ENCODE results near the gene MAP3K14.
A peak's percentile ranks its signal among the peaks of the same experiment; 100 is the strongest.
"Not testable (repeated sequence)": the region's sequence is repeated elsewhere in the genome, so short reads cannot be mapped to it uniquely, and the experiment has no call there.

The MAP3K14 gene
- total RNA-seq = 63.4 to 89.7 (median 78.3) reads per million in 4 donors

DNA sequence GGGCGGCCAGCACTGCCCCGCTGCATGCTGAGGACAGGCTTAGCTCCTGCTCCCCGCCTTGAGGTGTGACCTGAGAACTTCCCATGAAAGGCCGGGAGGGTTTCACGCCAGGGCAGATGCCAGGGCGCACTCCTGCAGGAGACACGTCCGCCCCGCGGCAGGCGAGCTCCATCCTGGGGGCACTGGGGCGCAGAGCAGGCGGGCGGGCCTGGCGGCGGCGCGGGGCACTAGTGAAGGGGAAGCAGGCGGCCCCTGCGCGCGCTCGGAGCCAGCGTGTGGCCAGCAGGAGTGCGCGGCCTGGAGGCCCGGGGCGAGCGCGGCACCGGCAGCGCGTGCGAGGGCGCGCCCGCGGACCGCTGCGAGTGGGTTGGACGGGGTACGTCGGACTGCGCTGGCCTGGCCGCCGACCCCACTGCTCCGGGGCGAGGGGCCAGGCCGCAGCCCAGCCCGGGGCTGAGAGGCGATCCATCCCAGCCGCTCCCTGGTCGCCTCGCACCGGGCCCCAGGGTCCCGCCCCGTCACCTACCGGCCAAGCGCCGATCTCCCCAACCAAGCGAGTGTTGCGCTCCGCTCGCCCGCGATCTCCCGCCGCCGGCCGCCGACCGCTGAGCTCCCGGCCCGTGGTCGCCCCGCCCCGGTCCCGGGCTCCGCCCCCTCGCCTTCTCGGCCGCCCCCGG is at the start of gene MAP3K14:
TSS of gene MAP3K14 (minus strand) at position 587 of the 677 bp plus-strand sequence. CDS start 26,275 bp downstream, outside the sequence.
- DNase-seq = peak; percentile 40 to 74 (median 57)

DNA sequence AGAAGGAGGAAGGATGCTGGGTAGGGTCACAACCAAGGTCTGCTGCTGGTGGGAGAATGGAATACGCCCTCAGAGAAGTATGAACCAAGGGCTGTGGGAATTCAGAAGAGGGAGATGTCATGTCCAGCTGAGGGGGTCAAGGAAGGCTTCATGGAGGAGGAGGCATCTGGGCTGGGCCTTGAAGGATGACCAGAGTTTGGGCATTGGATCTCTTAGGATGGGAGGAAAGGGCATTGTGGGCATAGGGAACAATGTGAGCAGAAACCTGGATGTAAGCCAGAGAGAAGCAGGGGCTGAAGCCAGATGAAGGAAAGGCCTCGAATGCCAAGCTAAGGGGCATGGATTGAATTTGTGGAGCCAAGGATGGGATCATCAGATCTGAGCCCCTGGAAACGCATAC is 49.2 kb upstream of the MAP3K14 start:
- DNase-seq = no peak

DNA sequence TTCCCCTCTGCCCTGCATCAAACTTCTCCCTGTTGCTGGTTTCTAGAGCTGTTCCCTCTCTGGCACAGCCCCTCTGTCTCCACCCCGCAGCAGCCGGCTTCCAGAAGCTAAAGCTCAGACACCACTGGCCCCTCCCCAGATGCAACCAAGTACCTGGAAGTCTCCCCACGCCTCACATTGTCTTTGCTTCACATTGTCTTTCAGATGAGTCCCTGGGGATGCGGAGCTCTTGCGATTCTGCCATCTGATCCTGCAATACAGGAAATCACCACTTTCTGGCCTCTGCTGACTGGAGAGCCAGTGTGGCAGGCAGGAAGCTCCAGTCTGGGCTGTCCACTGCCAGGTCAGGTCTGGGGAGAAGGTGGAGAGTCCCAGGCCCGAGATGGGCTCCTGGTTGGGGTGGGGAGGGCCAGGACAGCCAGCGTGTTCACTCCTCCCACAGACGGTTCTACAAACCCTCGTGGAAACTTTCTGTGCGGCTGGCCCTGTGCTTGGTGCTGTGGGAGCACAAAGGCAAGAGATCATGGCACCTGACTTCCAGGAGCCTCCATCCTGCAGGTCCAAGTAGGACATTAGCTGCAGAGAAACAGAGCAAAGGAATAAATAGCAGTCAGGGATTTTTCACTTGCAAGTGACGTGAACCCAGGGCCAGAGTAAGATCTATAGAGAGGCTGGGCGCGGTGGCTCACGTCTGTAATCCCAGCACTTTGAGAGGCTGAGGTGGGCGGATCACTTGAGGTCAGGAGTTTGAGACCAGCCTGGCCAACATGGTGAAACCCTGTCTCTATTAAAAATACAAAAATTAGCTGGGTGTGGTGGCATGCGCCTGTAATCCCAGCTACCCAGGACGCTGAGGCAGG is 47.9 kb upstream of the MAP3K14 start:
- no peak for DNase-seq

DNA sequence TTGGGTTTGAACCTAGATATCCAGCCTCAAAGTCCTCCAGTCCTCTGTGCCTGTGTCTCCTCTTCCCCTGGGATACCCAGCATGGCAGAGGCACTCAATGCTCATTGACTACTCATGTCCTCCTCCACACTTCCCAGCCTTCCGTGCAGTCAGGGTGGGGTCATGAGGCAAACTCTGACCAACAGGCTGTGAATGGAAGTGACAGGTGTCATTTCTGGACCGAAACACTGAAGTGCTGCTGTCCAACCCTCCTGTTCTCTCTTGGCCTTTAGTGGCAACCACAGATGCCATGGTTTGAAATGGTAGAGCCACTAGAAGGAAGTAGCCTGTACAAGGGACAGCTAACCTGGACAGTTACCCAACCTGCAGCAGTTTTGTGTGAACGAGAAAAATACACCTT is 46.7 kb upstream of the MAP3K14 start:
- no peak for DNase-seq

DNA sequence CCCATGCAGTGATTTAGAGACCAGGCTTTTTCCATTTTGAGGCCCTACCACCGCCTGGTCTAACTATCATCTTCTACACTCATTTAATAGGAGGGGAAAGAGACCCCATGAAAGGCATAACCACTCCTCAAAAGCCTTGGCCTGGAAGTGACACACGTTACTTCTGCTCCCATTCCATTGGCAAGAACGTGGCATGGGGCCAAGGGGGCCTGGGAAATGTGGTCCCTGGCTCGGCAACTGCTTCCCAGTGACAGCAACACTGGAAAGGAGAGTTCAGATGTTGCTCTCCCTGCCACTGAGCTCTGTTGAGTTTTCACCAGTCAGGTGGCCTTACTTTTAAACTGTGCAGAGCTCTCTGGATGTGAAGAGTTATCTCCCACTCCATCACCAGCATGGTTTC is 45.2 kb upstream of the MAP3K14 start:
- DNase-seq = no peak

DNA sequence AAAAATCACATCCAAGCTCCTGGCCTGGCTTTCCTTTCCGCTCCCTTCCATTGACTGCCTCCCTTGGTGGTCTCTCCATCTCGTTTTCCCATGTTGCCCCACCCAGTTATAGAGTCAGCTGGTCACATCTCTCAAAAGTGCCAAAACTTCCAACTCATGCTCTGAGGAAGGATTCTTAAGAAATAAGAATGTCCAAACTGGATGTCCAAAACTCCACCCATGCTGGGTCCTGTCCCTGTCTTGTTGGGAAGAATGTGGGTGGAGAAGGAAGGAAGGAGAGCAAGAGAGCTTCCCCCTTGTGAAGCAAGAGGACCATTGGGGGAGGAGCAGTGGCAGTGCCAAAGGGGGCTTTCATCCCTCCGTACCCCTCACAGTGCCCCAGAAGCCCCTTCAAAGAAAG is 44.6 kb upstream of the MAP3K14 start:
- DNase-seq = no peak

DNA sequence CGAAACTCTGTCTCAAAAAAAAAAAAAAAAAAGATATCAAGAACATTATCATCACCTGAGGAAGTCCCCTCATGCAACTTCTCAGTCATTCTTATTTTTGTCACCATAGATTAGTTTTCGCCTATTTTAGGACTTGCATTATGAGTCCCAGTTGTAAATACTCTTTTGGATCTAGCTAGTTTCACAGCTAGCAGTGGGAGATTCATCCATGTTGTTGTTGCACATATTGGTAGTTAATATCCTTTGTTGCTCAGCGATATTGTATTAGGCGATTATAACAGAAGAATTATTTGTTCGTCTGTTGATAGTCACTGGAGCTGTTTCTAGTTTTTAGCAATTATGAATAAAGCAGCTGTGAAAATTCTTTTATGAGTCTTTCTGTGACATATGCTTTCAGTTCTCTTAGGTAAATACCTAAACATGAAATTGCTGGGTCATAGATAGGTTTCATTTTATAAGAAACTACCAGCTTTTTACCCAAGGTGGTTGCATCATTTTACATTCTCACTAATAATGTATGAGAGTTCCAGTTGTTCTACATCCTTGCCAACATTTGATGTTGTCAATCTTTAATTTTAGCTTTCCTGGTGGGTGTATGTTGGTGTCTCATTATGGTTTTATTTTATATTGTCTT is 40.7 kb upstream of the MAP3K14 start:
- no peak for DNase-seq

DNA sequence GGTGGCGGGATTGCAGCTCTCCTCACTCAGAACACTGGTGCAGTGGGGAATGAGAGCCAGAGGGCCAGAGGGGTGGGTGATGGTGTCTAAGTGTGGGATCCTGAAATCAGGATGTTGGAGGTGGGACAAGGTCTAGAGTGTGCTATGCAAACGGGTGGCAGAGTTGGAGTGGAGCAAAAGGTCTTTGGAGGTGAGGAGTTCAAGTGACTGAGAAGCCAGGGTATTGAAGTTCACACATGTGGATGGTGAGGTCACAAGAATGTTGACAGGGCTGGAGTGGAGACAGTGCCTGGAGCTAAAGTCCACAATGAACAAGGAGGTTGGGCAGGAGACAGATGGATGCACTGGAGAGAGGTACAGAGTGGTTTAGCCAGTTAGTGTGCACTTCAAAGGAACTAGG is 38.3 kb upstream of the MAP3K14 start:
- no peak for DNase-seq

DNA sequence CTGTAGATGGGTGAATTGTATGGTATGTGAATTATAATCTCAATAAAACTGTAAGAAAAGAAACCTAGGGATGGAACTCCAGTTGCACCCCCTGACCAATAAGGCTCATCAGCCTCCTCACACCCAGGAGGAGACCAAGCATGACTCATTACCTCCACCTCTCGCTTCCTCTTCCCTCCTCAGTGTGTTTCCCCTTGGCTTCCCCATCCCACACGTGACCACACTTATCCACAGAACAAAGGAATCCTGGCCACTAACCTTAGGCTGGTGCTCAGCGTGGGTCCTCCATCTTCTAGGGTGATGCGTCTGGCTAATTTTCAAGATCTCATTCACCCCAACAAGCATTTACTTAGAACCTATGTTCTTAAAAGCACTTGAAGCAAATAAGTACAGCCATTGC is 36.2 kb upstream of the MAP3K14 start:
- peak in 1 of 5 donors; percentile 31 for DNase-seq

DNA sequence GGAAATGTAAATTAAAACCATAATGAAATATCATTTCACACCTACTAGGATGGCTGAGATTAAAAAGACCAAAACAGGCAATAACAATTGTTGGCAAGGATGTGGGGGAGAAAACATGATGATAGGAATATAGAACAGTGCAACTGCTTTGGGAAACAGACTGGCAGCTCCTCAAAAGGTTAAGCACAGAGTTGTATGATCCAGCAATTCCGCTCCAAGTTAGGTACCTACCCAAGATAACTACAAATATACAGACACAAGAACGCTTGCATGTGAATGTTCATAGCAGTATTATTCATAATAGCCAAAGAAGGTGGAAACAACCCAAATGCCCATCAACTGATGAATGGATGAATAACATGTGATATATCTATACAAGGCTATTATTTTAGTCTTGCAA is 35.0 kb upstream of the MAP3K14 start:
- DNase-seq = no peak

DNA sequence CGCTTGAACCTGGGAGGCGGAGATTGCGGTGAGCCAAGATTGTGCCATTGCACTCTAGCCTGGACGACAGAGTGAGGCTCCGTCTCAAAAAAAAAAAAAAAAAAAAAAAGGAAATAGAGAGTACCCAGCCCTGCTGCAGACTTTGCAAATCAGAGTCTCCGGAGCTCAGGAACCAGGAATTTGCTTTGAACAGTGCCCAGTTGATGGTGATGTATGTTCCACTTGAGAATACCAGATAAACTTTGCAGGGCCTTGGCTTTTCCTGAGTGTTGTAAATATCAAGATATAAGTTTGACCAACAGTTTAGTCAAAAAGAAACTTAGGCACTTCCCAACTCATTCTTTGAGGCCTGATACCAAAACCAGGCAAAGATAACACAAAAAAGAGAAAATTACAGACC is 30.6 kb upstream of the MAP3K14 start:
- DNase-seq = no peak

DNA sequence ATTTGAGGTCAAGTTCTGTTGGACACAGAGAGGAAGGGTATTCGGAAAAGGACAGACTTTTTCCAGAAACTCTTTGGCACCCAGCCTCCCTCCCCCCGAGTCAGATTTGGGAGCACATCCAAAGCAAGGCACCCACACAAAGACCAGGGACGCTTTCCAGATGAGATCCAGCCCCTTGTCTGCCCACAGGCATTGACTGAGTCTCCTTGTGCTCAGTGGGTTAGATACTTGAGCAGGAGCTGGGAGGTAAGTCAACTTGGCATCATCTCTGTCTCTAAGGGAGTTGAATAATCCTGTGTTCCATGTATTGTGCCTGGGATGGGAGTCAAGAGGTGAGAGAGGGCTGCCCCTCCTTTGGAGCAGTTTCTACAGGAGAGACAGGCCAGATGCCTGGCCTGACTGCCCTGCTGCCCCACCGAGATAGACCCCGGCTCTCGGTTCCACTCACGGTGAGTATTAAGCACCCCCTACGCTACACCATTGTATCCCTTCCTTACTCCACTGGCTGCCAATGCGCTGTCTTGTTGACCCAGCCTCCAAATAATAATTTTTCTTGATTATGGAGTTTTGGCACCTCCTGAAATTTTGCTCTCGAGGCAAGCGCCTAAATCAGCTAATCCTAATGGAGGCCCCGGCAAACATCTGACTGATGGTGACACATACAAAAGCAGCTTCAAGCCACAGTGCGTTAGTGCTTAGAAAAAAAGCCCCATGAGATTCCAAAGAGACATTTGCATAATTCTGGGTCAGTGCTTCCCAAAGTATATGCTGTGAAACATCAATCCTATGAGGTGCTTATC is 29.6 kb upstream of the MAP3K14 start:
- no peak for DNase-seq

DNA sequence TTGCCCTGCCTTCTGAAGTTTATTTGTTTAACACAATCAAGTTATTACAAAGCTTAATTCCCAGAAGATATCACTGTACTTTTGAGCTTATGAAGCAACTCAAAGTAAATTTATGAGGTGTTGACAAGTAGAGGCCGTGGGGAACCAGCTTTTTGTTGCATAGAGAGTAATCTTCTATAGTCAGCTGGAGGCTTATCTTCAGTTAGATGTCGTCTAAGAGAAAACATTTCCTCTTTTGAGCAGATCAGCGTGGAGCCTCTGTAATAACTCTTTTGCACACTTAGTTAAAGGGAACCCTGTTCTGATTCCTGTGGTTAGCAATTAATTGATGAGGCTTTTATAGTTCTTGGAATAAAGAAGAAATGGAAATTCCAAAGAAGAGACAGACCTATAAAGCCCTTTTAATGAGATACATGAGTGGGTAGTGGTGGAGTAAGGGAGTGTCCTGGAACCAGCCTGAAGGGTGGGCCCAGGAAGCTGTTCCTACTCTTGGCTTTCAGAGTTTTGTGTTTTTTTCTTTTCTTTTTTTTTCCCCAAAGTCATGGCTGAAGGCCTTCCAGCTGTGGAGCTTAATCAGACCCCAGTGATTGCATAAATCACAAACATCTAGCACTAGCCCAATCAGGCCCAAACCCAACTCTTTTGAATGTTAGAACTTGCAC is 28.9 kb upstream of the MAP3K14 start:
- DNase-seq = no peak

DNA sequence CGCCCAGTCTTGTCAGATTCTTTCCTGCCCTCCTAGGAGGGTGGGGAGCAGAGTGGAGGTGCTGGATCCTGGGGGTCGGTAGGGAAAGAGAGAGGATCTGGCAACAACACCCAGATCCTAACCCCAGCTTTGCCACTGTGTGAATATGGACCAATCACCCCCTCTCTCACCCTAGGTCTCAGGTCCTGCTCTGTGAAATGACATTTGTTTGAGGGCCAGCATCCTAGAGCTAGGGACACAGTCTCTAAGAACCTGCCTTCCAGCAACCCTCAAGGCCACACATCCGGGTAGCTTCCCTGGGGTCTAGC is 28.4 kb upstream of the MAP3K14 start:
- DNase-seq = no peak

DNA sequence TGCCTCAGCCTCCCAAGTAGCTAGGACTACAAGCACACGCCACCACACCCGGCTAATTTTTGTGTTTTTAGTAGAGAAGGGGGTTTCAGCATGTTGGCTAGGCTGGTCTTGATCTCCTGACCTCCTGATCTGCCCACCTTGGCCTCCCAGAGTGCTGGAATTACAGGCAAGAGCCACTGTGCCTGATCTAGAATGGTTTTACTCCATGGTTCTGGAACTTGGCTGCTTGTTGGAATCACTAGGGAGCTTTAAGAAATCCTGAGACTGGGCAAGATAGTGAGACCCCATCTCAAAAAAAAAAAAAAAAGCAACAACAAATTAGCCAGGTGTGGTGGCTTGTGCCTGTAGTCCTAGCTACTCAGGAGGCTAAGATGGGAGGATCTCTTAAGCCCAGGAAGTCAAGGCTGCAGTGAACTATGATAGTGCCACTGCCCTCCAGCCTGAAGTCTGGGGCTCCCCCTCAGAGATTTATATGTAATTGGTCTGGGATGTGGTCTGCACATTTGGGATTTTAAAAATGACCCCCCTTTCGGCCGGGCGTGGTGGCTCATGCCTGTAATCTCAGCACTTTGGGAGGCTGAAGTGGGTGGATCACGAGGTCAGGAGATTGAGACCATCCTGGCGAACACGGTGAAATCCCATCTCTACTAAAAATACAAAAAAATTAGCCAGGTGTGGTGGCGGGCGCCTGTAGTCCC is 27.3 kb upstream of the MAP3K14 start:
- DNase-seq = not testable (repeated sequence)

DNA sequence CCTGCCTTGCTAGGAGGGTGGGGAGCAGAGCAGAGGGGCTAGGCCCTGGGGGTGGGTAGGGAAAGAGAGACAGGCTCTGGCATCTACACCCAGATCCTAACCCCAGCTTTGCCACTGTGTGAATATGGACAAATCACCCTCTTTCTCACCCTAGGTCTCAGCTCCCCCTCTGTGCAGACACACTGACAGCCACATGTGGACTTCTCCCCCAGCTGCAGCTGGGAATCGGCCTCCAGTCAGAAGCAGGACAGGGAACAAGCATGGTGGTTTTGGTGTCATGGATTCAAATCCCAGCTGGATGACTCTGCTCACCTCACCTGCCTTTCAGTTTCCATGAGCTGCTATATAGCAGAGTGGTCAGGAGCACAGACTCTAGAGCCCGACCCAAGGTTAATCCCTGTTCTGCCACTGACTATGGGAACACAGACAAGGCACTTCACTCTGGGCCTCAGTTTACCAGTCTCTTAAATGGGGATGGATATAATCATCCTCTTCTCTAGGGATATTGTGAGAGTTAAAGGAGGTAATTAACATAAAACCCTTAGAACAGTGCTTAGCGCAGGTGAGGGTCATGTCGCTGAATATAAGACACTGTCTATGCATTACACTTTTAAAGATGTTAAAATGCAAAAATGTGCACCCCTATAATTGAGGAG is 26.2 kb upstream of the MAP3K14 start:
- DNase-seq = no peak

DNA sequence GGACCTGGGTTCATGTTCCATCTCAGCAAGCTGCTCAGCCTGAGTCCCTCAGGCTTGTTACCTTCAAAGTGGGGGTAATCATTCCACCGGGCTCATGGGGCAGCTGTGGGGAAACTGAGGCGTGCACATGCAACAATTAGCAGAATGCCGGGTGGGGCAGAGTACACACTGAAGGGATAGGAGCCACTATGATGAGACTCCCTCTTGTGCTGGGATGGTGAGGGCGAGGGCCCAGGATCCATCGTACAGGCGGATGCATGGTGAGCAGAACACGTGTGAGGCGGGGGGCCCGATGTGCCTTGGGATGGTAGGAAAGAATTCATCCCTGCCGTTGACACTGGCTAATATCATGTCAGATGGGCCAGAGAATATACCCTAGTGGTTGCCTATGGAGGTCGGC is 25.5 kb upstream of the MAP3K14 start:
- no peak for DNase-seq

DNA sequence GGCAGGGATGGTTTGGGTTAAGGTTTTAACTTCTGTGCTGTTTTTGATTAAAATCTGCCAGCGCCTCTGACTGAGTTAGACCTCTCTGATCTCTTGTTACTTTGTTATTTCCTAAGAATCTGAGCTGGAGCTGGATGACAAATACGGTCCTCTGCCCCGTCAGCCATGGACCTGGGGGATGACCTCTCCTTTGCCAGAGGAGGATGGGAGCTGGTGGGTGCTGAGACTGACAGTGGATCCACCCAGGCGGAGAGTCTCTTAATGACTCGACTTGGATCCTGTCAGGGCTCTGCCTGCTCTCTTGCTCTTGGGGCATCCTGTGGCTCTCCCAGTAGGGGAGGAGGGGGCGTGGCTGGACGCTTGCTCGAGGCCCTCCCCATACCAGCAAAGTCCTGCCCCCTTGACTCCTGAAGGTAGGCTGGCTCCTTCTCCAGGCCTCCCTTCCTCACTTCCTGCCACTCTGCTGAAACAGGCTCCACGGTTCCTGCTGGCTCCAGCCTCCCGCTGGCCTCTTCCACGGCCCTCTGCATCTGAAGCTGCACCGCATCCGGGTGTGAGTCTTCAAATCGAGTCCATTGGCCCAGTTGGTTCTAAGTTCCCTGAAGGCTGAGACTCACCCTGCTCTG is 24.8 kb upstream of the MAP3K14 start:
- DNase-seq = no peak

DNA sequence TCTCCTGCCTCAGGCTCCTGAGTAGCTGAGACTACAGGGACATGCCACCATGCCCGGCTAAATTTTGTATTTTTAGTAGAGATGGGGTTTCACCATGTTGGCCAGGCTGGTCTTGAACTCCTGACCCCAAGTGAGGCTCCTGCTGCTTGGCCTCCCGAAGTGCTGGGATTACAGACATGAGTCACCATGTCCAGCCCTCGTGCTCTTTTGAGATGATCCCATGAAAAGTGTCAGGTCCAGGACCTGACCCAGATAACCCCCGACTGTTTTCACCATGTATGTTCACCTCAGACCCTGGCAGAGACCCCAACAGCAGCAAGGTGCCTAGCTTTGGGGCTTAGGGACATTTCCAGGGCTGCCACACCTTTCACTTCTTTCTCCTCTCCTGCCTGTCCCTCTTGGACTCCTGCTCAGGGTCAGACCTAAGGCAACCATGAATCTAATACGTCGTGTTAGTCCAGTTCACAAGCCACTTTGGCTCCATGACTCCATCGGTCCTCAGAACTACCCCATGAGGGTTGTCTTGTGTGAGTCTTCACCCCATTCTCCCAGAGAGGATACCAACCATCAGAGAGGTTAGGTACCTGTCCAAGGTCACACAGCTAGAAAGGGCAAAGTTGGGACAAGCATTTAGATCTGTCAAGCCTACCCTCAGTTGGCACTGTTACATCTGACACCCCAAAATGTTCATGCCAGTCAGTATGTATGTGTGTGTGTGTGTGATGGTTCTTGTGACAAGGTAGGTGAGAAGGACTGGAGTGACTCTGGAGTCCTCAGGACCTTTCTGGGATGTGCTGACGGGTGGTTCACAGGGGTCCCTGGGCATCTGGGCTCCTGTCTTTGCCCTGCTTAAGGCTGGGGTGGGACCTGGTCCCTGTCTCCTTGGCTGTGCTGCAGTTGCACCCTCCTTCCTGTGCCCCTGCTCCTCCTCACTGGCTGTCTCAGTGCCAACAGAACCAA is 23.1 kb upstream of the MAP3K14 start:
- DNase-seq = no peak
